Measurements from ENCODE around the gene ZNF354B.
A peak's percentile ranks its signal among the peaks of the same experiment; 100 is the strongest.

ZNF354B gene

GRCh38 chr5:178883815-178884430, 24.2 kb downstream of the ZNF354B start:
- ATAC-seq: no peak

DNA sequence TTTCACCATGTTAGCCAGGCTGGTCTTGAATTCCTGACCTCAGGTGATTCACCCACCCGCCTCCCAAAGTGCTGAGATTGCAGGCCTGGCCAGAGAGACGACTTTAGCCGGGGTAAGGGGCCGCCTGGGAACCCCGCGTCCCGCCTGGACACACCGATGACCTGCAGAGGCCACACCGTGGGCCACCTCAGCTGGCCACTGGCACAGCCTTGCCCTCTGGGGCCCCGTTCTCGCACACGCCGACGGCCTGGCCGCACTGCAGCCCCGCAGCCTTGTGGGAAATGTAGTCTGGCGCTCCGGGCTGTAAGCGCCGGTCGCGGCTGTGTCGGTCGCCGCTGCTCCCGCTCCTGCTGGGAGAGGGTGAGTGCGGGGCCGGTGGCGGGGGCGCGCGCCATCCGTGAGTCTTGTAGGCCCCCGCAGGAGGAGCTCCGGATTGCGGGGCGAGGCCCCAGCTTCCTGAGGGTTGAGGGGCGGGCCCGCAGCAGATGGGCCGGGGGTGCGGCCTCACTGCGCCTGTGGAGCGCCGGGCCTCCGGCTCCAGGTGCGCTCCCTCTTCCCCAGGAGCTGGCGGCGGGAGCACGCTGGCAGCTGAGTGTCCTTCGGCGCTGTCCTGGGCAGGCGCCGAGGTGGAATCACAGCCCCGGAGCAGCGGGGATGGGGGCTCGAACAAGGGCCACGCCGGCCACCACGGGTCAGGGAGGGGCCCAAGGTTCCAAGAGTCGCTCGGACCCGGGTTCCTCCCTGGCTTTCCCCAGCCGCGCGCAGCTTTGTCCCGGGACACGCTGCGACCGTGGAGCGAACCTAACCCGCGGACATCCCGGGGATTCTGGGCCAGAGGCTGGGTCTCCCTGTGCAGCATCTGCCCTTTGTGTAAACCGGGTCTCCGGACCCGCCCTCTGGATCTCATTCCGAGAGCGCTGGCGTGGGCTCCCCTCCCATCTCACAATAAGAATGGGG, 36.1 kb downstream of the ZNF354B start, which contains the start of gene ZFP2:
Gene ZFP2 (plus strand): TSS at position 299 of the 957 bp plus-strand sequence. CDS start 35,401 bp downstream, outside the sequence.
- ATAC-seq: peak; percentile 60 to 61

- no peak for ATAC-seq
These were observed 39.5 kb downstream of the ZNF354B start for GRCh38 chr5:178899289-178899688.

DNA sequence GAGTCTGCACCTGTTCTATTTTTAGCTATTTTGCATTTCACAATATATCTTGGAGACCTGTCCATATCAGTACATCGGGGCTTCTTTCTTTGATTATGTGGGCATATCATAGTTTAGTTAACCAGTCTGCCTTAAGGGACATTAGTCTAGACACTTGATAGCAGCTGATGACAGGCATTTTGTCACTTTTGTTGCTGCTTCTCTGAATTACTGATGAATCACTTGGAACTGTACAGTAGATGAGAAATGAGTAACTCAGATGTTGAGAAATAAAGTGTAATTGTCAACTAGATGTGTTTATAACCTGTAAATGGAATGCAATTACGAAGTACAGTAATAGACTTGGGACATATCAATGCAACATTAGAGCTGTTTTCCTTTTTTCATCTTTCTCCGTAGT, 43.1 kb downstream of the ZNF354B start:
- no peak for ATAC-seq

GRCh38 chr5:178931846-178932760, 72.3 kb downstream of the ZNF354B start:
- ATAC-seq: no peak

All from activated CD4-positive, CD25-positive, alpha-beta regulatory T cell treated with anti-CD3 and anti-CD28 coated beads, Interleukin-2, amount 50 U/mL, for 24 hours (primary cell).